GM19023 (cell line): ENCODE data around the gene VAV2.

Source experiments
- ATAC-seq: cut with Tn5 transposase; IDR thresholded peaks from one replicate; pipeline ENCODE4 v1.9.1; 2021; ENCODE audit warnings: mild to moderate bottlenecking, moderate library complexity; ENCODE audit not compliant: unreplicated experiment

The VAV2 gene

GRCh38 chr9:133982971-133983720, 9.0 kb downstream of the VAV2 start:
- ATAC-seq, result no peak

DNA sequence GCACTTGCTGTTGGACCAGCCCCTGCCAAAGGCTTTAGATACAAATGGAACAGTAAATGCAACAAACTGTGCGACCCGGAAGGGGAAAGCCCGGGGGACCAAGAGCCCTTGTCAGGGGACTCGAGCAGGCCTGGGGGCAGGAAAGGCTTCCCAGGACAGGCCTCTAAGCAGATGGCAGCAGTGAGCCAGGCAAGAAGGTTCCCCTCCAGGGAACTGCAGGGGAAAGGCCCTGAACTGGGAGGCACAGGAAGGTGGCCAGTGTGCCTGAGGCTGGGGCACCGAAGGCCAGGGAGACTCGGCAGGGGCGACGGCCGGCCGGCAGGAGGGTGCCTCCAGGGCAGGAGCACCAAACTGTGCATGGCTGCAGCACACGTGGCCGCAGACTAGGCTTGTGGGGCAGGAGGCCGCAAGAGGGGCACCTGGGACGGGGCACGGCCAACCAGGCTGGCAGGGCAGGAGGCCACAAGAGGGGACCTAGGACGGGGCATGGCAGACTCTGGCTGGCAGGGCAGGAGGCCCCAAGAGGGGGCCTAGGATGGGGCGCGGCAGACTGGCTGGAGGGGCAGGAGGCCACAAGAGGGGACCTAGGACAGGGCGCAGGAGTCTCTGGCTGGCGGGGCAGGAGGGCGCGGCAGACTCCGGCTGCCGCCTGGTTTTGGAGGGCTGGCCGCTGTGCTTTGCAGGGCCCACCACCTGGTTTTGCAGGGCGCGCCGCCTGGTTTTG, 10.0 kb downstream of the VAV2 start:
- ATAC-seq, result no peak

DNA sequence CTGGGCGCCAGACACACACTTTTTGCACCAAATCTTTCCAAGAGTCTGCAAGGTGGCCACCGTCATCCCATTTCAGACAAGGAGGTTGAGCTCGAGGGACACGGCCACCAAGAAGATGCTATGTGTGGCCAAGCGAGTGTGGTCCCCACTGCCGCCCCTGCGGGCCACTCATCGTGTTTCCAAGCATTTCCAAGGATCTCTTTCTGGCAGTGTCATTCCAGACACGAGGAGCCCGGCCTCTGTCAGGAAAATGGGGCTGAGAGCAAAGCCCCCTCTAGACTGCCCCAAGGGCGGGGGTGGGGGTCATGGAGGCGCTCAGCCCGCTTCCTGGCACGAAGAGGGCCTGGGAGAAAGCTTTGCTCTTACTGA, 10.6 kb downstream of the VAV2 start:
- no peak for ATAC-seq

DNA sequence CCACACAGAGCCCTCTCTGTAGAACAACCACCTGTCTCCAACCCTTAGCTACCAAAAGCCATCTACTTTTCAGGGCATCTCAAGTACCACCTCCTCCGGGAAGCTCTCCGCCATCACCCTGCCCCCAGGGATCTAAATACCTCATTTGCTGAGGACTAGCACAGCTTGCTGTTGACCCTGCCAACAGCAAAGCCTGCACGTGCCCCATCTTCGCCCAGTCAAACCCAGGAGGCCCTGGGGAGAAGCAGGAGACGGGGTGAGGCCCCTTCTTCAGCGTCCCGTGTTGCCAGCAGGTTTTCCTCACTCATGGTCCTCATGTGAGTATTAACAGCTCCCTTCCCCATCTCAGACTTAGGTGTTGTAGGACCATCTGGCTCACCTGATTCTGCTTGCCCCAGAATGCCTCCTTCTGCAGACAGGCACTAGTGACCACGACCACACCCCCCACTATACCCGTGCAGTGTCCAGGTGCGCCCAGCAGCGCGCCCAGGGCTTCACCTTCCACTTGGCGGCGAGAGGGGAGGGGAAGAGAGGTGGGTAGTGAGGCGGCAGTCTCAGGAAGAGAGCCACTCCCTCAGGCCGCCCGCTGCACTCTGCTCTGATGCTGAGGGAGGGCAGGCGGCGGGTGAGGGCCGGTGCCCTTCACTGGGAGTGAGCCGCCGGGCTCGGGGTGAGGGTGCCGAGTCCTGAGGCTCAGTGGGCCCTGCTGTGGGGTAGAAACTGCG, 11.1 kb downstream of the VAV2 start:
- ATAC-seq, result no peak

GRCh38 chr9:133979921-133980863, 11.9 kb downstream of the VAV2 start:
- no peak for ATAC-seq

DNA sequence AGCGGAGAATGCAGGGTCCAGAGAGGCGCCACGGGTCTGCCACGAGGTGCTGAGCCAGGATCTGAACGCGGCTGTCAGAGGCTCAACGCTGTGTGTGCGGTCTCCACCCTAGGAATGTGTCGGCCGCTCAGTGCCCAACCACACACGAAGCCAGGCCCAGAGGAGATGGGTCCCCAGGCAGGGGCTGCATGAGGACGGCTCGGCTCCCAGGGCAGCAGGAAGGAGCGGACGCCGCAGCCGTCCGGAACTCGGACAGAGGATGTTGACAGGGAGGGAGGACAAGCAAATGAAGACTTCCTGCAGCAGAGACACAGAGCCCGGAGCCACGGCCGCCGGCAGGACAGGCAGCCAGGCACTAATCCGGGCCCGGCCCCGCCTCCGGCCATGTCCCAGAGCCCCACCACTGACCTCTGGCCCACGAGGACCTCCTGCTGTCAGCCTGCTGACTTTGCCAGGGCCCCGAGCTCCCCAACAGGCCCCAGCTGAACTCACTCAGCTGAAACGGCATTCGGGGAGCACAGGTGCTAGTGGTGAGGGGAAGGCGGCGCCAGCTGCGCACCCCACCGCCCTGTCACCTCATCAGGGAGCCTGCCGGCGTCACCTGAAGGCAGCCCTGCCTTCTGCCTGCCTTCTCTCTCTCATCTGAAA, 12.7 kb downstream of the VAV2 start:
- ATAC-seq, result no peak

- no peak for ATAC-seq
These were observed 13.2 kb downstream of the VAV2 start for GRCh38 chr9:133978899-133979272.

GRCh38 chr9:133978226-133978898, 13.8 kb downstream of the VAV2 start:
- no peak for ATAC-seq

- no peak for ATAC-seq
These were observed 14.5 kb downstream of the VAV2 start for GRCh38 chr9:133977421-133978201.

DNA sequence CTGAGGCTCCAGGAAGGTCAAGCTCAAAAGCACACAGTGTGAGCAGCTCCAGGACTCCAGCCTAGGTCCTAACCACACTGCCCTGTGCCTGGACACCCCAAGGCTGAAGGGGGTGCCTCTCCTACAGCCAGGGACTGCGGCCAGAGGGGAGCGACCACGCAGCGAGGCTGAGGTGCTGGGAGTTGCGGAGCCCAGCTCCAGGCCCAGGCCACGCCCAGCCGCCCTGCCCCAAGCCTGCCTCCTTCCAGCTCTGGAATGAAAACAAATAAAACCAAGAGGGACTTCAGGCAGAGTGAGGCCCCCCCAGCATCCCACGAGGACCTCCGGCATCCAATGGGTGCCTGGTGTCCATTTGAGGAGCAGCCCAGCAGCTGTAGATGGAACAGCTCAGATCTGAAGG, 15.2 kb downstream of the VAV2 start:
- ATAC-seq, result no peak

DNA sequence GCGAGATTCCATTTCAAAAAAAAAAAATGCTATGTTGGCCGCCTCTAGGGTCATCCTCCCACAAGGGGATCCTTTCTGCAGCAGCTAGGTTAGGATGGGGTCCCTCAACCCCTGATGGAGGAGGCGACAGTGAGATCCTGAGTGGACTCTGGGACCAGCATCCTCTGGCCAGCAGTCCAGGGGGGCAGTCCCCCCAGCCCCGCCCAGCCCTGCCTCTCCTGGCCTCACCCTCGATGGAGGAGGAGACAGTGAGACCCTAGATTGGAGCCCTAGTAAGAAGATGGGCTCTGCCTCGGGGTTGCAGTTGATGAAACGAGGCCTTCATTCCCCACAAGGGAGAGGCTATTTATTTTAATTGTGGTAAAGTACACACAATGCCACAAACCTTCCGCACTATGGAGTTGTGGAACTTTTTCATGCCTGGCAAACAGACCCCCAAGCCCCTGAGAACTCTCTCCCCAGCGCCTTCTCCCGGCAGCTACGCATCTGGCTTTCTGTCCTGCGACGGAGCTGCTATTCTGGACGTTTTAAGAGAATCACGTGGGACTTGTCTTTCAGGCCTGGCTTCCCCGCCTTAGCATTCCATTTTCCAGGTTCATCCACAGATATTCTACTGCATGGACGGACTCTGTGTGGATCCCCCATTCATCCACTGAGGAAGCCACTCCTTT, 15.8 kb downstream of the VAV2 start:
- no peak for ATAC-seq

GRCh38 chr9:133975511-133975910, 16.6 kb downstream of the VAV2 start:
- no peak for ATAC-seq

DNA sequence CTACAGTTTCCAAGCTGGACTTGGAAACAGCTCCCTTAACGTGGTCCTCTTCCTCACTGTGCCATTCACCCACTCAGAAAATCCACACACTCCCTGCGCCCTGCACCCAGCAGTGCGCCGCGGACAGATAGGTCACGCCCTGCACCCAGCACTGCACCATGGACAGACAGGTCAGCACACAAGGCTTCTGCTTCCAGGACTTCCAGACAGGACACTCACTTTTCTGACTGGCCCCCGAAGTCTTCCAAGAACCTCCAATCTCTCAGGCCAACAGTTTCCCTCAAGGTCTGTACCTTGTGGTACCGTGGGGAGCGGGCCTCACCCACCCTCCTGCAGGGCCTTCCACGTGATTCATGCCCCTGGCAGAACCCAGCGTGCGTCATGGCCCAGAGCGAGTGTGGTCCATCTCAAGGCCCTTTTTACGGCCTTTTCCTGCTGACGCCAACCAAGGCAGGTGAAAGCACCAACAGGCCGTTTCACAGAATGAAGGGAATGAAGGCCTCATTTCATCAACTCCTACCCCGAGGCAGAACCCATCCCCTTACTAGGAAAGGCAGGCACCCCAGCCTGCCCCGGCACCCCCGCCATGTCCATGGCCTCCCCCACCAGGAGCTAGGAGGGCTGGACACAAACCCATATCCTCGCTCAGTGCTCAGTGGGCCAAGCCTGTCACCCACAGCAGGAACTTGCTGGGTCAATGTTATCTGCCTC, 17.3 kb downstream of the VAV2 start:
- no peak for ATAC-seq

DNA sequence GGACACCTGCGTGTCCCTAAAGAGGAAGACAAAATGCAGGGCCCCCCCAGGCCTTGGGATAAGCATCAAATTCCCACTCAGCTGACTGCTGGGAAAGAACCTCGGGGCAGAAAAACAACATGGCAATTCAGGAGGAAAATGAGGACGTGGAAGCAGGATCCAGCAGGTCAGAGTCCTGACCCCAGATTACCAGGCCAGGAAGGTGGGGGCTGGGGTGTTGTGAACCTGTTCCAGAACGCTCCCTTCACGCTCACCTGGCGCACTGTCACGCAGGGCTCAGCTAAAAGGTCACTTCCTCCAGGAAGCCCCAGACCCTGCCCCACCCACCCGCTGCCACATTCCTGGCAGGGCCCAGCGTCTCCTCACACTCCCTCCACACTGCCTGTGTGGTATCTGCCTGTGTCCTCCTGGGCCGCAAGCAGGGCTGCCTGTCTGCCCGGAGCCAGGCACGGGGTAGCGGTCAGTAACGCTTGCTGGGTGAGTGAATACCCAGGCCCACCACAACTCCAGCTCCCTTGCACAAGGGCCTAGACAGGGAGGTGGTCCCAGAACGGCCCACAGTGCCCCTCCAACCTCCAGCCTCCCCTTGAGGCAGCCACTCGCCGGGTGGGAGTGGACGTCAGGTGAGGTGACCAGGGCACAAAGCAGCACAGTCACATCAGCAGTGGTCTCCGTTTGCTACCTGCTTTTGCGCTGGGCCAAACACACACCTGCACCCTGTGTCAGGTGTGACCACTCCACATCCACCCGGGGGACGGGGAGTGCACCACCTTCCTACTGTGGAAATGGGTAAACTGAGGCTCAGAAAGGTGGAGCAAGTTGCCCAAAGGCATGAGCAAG, 18.1 kb downstream of the VAV2 start:
- ATAC-seq, result no peak

DNA sequence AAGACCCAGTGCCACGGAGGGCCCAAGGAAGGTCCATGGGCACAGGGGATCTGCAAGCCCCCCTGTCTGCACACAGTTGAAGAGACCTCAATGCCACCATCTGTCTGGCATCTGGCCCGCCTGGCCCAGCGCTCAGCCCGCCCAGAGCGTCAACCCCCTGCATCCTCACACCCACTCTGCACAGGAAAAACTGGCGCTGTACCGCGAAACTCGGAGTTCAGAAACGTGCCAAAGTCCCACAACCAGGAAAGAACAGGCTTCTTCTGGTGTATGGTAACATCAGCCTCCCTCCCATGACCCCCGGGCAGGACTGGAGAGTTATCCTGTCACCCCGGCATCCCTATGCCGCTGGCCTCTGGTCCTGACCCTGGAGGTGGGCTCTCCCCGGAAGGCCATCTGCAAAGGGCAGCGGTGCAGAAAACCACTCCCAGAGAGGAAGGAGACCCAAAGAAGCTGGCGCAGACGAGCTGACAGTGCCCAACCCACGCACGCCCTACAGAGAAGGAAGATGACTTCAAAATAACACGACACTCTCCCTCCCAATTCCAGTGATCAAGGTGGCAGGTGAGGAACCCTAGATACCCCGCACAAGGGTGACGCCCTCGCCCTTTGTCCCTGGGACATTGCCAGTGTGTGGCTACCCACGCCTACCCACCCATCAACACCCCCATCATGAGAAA, 18.9 kb downstream of the VAV2 start:
- no peak for ATAC-seq
